ENCODE data around the gene CRYBB3.

CRYBB3 gene

DNA sequence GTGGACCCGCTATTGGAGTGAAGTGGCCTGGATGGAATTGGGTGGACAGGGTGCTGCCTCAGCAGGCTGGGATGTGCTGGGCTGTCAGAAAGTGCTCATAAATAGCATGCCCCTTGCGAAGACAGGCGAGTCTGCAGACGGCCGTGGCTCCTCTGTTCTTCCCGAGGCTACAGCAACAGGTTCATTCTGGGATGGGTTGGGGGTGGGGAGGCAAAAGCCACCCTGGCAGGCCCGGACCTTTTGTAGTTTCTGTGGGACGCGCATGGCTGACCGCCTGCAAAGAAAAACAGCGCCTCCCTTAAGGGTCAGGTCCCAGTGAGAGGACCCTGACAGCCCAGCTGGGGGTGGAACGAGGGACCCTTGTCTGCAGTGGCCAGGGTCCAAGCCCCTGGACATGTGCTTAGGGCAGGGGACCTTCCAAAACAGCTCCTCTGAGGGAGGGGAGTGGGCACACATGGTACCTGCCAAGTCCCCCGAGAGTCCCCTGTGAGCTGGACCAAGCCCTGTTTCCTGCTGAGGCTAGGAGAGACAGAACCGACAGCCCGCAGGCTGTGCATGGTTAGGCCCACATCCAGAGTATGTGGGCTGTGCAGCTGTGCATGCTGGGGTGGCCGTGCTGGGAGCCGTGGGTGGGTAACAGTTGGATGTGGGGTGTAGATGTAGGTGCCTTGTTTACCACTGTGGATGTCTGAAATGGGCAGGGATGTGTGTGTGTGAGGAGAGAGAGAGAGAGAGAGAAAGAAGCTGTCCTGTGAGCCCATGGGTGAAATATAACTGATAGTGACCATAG lies at the start of gene CRYBB3:
Gene CRYBB3, plus strand, starts transcription at position 128 of the 790 bp plus-strand sequence. CDS start 1,539 bp downstream, outside the sequence.
- DNase-seq, result no peak

DNA sequence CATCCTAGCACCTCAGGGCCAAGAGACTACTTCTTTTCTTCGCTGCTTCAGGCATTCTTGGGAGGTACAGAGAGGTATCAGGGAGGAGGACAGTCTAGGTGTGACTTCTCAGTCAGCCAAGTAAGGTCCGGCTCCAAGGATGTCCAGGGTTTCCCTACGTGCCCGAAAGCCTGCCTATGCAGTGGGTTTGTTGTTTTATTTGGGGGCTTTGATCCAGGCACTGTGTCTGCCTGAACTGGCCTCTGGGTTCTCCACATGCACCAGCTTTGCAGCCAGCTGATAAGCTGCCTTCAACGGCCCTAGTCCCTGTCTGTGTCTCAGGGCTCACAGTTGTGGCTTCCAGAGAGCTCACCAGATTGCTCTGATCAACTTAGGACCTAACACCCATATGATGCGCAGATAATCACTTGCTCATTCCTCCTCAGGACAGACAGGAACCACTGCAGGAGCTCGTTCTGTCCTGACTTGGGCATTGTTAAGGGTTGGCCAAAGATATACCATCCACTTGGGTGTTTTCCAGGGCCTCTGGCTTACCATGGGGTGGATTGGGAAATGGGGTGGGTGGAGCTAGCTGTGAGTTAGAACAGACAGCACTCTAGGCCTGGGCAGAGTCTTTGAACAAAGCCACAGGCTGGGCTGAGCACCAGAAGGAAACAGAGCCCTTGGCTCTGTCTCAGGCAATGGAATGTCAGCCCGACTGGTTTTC lies 45.5 kb upstream of the CRYBB3 start:
- DNase-seq, result no peak

DNA sequence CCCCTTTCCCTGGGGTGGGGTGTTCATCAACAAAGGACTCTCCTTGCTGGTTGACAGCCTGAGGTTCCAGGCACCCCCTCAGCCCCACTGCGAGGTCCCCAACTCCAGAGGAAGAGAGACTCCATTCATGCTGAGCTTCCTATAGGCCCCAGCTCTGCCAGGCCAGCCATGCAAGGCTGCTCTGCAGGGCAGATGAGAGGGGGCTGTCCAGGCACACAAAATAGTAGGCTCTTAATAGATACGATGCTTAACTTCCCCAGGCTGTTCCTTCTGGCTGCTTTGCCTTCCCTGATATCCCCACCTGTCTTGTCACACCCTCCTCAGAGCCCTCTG lies 45.0 kb upstream of the CRYBB3 start:
- DNase-seq, result no peak

DNA sequence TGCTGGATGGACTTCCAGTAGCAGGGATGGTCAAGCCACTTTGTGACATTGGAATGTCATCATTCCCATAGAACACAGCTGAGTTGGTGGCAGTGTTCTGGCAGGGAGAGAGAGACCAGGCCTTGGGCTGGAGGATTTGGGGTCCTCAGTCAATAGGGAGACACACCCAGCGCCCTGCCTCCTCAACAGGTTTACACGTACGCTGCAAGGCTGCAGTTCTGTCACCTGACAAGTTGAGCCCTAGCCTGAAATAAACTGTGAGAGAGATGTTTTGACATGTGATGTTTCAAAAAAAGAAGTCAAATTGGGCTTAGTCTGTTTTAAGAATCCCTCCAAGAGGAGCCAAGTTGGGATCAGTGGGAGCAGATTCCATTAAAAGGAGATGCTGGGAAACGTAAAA lies 42.9 kb upstream of the CRYBB3 start:
- no peak for DNase-seq

DNA sequence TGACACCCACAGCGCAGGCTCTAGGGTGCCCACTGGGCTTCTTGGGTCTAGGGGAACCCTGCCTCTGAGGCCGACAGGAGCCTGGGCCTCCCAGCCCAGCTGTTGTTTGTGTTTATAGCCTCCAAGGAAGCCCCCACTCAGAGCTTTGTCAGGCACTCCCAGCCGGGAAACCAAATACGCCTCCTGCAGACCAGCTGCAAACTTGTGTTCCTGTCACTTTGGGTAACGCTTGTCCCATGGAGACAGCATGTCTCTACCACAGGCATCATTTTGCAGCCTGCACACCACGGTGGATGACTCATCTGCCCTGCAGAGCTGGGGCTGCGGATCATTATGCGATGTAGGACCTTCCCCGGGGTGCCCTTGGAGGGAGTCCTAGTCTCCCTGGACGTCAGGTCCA lies 40.6 kb upstream of the CRYBB3 start:
- no peak for DNase-seq

DNA sequence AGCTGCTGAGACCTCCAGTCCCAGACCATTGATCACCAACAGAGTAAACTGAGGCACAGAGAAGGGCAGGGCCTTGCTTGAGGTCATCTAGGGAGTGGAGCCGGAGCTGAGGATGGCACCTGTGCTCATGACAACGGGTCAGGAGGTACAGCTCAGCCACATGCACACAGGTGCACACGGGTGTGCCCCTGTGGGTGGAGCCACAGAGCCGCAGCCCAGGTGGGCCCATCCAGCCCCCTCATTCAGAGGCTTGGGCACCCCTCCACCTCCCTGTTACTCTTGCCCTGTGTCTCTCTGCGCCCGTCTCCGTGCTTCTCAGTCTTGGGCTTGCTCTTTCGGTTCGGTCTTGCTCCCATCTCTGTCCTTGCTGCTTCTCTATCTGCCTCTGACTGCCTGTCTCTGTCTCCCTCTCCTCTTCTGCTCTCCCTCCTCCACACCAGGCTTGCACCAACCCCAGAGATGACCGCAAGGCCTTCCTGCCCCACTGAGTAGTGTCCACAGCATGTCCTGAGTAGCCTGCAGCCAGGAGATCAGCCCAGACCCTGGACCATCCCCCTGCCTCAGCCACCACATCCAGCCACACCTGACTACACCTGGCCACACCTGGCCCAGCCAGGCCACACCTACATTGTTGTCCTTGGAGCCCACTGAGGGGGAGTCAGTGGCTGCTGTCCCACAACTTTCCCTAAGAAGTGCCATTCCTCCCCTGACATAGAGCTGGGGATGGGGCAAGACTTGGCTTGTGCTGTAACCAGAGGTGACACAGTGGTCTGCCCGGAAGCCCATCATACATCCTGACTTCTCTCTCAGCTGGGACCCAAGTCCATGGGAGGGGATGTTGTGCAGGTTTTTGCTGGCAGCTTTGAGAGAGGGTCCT lies 39.3 kb upstream of the CRYBB3 start:
- DNase-seq, result no peak

DNA sequence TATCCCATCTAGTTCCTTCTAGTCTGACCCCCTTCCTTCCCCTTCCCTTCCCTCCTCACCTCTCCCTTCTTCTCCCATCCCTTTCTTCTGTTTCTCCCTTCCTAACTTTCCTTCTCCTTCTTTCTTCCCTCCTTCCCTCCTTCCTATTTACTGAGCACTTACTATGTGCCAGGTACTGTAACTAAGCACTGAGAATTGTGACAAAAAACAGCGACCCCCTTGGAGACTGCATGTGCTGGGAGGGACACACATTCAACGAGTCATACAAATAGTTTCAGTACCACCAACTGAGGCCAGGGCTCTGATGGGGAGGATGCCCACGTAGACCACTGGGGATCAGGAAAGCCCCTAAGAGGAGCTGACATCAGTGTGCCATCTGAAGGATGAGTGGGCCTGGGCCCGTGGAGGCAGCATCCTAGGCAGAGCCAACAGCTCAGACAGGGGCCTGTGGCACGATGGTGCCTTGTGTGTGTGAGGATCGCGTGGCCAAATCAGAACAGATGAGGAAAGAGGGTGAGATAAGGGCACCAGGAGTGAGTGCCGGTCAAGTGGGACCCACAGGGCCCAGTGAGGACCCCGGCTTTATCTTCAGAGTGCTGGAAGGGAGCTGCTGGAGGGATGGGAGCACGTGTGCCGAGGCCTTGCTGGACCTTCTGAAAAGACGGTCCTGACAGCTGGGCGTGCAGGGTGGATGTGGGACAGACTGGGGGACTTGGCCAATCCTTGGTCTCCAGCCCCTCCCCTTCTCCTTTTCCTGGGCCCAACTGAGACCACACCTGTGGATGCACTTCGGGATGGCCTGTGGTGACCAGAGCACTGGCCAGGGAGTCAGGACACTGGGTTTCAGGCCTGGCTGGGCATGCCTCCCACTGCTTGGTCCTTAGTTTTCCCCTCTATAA lies 38.4 kb upstream of the CRYBB3 start:
- peak; percentile 3 for DNase-seq

DNA sequence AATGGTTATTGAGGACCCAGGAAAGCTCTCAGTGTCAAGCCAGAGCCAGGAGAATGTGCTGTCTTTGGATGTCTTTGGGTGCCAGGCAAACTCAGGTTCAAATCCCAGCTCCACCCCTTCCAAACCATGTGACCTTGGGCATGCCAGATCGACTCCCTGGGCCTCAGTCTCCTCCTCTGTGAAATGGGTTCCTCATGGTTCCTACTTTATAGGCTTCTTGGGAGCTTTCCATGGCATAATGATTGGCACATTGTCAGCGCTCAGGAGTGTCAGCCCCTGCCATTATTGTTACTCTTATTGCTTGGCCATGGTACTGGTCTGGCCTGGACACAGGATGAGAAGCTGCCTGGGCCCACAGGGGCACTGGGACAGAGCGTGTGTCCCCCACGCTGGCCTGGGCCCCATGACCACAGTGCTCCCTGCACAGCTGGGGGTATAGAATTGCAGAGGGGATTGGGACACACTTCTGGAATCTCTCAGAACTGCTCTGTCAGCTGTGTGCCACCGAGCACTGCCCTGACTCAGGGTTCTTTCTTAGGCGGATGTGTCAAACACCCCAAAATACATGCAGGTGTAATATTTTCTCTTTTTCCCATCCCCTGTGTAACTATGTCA lies 37.6 kb upstream of the CRYBB3 start:
- DNase-seq, result no peak

DNA sequence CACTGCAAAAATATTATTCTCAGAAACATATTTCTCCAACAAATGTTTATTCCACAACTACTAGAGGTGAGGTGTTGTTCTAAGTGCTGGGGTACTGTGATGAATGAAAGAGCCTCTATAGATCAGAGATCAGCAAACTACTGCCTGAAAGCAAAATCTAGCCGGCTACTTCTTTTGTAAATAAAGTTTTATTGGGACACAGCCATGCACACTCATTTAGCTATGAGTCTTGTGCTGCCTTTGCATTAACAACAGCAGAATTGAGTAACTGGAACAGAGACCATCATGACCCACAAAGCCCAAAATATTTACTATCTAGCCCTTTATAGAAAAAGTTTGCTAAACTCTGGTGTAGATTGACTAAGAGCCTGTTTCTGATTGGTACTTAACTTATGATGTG lies 37.1 kb upstream of the CRYBB3 start:
- no peak for DNase-seq

DNA sequence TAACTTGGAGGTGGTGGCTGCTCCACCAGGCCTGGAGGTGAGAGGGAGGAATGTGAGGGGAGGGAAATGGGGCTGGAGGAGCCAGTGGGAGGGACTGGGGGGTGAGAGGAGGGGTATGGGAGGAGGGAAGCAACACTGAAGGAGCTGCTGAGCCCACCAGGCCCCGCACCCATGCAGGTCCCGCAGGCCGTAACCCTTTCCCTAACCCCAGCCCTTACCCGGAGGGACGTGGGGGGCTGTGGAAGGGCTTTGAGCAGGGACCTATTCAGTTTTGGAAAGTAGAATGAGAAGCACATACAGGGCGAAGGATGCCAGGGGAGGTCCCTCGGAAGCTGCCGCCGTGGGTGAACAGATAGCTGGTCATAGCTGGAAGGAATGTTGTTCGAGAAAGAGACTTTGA lies 33.9 kb upstream of the CRYBB3 start:
- no peak for DNase-seq

DNA sequence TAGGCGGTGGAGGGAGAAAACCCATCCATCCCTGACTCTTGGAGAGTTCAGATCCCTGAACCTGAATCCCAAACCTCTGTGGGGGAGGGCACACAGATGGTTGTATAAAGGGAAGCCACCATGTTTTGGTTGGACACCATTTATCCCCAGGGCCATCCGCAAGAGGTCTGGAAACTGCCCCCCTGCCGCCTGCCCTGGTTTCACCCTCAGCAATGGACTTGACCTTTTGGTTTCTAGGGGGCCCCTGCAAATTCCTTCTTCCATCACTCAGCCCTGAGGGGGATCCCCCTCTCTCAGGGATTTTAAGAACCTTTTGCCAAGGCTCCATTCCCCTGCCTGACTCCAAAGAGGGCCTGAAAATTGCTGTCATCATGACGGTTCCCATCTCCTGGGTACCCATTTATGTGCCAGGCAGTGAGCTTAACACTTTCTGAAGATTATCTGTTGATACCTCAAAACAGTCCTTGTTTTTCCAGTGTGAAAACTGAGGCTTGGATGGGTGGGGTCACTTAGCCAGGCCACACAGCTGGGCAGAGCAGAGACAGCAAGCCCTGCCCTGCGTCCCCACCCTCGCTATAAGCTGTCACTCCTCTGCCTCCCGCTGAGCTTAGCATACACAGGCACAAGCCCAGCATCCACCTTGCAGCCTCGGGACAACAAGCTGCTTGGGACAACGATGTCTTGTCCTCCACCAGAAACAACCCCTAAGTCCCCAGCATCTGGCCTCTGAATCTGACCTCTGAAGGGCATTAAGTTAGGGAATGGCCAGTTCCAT lies 33.2 kb upstream of the CRYBB3 start:
- no peak for DNase-seq

DNA sequence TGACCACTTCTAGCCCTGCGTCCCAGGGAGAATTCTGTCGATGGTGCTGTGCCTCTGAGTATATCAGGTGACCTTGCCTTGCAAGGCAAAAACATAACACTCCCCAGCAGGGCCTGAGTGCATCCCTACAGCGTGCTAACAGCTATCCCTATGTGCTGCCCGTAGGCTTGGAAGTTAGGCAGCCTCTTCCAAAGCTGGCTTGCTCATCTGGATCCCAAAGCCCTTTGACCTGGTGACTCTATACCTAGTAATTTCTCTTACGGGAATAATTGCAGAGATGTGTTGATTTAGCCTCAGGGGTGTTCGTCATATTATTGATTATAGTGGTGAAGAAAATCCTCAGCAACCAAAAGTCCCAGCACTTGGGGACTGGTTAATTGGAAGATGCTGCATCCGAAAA lies 32.6 kb upstream of the CRYBB3 start:
- DNase-seq, result no peak

DNA sequence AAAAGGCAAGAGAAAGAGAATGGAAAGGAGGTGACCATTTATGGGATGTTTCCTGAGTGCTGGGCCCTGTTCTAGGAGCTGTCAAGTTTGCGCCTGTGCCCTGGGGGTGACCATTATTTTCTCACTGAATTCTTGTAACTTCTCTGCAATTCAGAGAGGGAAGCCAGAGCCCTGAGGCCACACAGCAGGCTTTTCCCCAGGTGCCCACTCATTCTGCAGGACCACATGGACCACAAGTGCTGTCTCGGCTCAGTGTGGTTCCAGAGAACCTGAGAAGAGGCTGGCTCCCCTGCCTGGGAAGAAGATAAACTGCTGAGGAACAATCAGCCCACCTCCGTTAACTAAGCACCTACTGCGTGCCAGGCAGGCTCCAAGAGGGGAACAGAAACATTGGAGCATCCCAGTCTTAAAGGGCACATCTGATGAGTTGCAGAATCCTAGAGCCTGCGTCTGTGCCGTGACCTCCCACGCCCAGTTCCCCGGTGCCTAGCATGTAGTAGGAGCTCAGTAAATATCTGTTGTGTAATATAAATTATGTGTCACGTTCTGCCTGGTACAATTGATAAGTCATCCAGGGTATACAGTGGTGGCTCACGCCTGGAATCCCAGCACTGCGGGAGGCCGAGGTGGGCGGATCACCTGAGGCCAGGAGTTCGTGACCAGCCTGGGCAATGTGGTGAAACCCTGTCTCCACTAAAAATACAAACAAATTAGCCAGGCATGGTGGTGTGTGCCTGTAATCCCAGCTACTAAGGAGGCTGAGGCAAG lies 31.6 kb upstream of the CRYBB3 start:
- no peak for DNase-seq

DNA sequence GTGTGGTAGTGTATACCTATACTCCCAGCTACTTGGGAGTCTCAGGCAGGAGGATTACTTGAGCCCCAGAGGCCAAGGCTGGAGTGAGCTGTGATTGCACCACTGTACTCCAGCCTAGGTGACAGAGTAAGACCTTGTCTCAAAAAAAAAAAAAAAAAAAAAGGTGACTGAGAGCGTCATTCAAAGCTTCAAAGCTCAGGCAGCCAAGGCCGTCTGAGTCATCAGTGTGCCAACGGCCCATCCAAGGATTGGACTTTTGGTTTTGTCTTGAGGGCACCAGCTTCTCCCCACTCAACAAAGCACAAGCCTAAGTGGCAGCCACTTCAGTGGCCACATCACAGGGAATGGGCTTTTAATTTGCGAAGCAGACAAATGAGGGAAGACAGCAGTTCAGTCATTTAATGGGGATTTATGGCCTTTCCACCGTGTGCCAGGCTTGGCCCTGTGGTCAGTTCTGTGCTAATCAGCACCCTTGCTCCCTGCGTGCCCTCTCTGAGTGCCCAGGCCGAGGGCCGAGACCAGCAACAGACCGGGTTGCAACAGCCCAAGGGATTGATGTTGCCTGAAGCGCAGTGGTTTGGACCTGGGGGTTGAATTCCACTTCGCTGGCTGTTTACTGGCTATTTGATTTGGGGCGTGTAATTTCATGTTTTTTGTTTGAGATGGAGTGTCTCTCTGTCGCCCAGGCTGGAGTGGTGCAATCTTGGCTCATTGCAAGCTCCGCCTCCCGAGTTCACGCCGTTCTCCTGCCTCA lies 30.2 kb upstream of the CRYBB3 start:
- DNase-seq, result no peak

DNA sequence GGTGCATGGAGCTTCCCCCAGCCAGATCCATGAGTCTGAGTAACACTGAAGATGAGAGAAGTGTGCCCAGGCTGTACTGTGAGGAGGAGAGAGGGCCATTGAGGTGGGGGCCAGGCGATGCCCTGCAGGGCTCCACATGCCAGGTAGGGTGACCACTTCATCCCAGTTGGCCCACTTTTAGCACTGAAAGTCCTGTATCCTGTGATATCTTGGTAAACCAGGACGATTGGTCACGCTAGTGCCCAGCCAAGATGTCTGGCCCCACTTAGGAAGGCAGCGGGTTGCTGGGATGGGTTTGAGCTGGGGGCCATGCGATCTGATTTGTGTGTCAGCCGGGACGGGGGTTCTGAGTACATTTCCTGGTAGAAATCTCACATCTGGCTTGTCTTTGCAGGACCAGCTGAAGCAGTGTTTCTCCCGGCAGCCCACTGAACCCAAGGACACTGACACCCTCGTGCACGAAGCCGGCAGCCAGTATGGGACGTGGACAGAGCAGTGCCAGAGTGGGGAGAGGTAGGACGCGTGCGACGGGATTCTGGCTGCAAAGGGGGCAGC lies 29.2 kb upstream of the CRYBB3 start:
- DNase-seq, result no peak

DNA sequence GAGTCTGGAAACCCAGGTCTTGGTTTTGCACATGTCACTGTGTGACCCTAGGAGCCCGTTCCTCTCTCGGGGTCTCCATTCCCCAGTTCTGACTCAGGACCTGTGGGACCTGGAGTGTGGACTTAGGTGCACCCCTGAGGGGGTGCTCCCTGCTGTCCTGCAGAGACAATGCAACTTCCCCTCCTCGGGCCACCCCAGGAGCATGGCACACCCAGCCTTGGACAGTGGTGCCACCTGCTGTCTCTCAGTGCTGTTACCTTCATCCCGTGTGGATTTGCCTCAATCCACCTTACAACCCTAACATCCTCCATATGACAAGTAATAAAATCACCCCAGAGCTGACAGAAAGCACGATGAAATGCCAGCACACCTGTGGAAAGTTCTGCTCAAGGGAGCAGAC lies 27.5 kb upstream of the CRYBB3 start:
- peak; percentile 29 for DNase-seq

DNA sequence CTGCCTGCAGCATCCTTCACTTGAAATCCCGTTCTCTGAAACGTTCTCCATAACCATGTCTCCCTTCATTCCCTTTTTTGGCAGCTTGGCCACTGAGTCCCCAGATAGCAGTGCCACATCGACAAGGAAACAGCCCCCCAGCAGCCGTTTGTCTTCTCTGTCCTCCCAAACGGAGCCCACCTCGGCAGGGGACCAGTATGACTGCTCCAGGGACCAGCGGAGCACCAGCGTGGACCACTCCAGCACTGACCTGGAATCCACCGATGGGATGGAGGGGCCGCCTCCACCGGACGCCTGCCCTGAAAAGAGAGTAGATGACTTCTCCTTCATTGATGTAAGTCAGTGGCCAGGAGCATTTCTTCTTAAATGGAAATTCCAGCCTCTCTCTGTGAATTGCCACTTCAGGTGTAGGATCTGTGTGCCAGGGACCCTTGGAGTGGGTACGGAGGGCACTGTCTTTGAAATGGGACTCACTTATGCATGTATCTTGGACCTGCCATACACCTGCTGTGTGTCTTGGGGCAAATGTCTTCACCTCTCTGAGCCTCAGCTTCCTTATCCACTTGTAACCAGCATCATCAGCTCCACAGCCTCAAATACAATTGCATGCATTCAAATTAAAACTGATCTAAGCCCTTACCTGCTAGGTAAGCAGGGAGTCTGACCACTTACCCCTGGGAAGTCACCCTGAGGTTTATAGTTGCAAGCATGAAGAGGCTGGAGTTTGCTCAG lies 25.3 kb upstream of the CRYBB3 start:
- DNase-seq, result no peak

DNA sequence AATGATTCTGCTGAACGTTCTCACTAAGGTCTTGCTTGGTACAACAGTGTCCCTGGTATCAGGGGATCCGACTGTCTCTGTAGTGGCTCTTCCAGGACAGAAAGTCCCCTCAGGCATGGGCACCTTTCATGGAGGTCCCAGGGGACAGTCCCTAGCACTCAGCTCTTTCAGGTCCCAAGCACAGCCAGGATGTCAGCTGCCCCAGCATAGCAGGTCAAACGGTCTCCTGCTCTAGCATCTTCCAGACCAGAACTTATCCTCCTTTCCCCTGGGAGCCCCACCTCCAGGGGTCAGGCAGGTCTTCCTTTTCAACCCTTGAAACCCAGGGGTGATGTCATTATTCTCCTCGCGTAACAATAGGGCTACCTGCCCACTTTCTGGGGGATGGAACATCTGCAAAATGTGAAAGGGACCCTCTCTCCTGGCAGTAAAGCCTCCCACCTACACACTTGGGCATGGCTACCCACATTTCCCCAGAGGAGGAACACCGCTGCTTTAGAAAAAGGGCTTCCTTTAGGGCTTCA lies 24.7 kb upstream of the CRYBB3 start:
- no peak for DNase-seq
